Stimulated activated memory B cell treated with anti-CD40 and anti-IgM and Interleukin-4, amounts not matched to agents 10 μg/mL and 1 μg/mL and 100 μg/mL, for 72 hours (primary cell): ENCODE measurements around the gene MAPKAPK3.
A peak's percentile ranks its signal among the peaks of the same experiment; 100 is the strongest.

Source experiments
- ATAC-seq: fragments of 150-1000 bp; cut with Tn5 transposase; 2 replicates; pipeline ENCODE4 v1.10.0; 2021
- H3K27ac Mint-ChIP-seq: one replicate; pipeline ENCODE4 v1.8.0; 2022; ENCODE audit warnings: mild to moderate bottlenecking, mixed read lengths
- H3K27me3 Mint-ChIP-seq: one replicate; pipeline ENCODE4 v1.8.0; 2022; ENCODE audit warnings: mixed read lengths
- H3K36me3 Mint-ChIP-seq: one replicate; pipeline ENCODE4 v1.8.0; 2022; ENCODE audit warnings: mixed read lengths
- H3K4me1 Mint-ChIP-seq: one replicate; pipeline ENCODE4 v1.8.0; 2022; ENCODE audit warnings: mixed read lengths
- H3K4me3 Mint-ChIP-seq: one replicate; pipeline ENCODE4 v1.8.0; 2022; ENCODE audit warnings: mild to moderate bottlenecking, moderate library complexity, mixed read lengths
- H3K9me3 Mint-ChIP-seq: one replicate; pipeline ENCODE4 v1.8.0; 2022; ENCODE audit warnings: mixed read lengths

The MAPKAPK3 gene

GRCh38 chr3:50610992-50611463, 5.9 kb upstream of the MAPKAPK3 start:
- H3K4me3 Mint-ChIP-seq = peak overlapping the region; percentile 79
- peak overlapping the region; percentile 87 for H3K27ac Mint-ChIP-seq
- ATAC-seq = no peak
- H3K9me3 Mint-ChIP-seq = no peaks in the 10 kb centered on the region
- H3K36me3 Mint-ChIP-seq = peaks cover 50% of the 10 kb centered on the region
- H3K27me3 Mint-ChIP-seq = no peaks in the 10 kb centered on the region
- peaks cover 61% of the 10 kb centered on the region for H3K4me1 Mint-ChIP-seq

GRCh38 chr3:50611464-50612233, 5.3 kb upstream of the MAPKAPK3 start, which contains the start of gene CISH:
Gene CISH (minus strand): TSS chr3:50611774. CDS start chr3:50611650, 124 bp downstream.
- H3K27ac Mint-ChIP-seq = peak within 1 kb of the TSS; percentile 87
- peak within 1 kb of the TSS; percentile 79 for H3K4me3 Mint-ChIP-seq
- no peaks in the 10 kb centered on the region for H3K9me3 Mint-ChIP-seq
- H3K27me3 Mint-ChIP-seq = no peaks in the 10 kb centered on the region
- peaks cover 63% of the 10 kb centered on the region for H3K4me1 Mint-ChIP-seq
- H3K36me3 Mint-ChIP-seq = peaks cover 45% of the 10 kb centered on the region
- peak; percentile 88 for ATAC-seq

GRCh38 chr3:50612234-50612882, 4.6 kb upstream of the MAPKAPK3 start:
- H3K36me3 Mint-ChIP-seq = peaks cover 38% of the 10 kb centered on the region
- peaks cover 64% of the 10 kb centered on the region for H3K4me1 Mint-ChIP-seq
- peak overlapping the region; percentile 87 for H3K27ac Mint-ChIP-seq

GRCh38 chr3:50612970-50613846, 3.7 kb upstream of the MAPKAPK3 start:
- Mint-ChIP-seq H3K27me3 (no peaks in the 10 kb centered on the region), H3K36me3 (peaks cover 30% of the 10 kb centered on the region), H3K4me1 (peaks cover 69% of the 10 kb centered on the region)

More at GRCh38 chr3:50612234-50612882, 4.6 kb upstream of the MAPKAPK3 start:
- Mint-ChIP-seq H3K27me3 (no peaks in the 10 kb centered on the region), H3K9me3 (no peaks in the 10 kb centered on the region), H3K4me3 (peak overlapping the region; percentile 79)
- ATAC-seq = no peak

GRCh38 chr3:50615190-50615589, 1.8 kb upstream of the MAPKAPK3 start:
- no peaks in the 10 kb centered on the region for H3K9me3 Mint-ChIP-seq
- no peak for ATAC-seq
- H3K27me3 Mint-ChIP-seq = no peaks in the 10 kb centered on the region
- no peak overlapping the region for H3K27ac Mint-ChIP-seq
- no peak overlapping the region for H3K4me3 Mint-ChIP-seq
- H3K36me3 Mint-ChIP-seq = peaks cover 12% of the 10 kb centered on the region
- peaks cover 70% of the 10 kb centered on the region for H3K4me1 Mint-ChIP-seq

More at GRCh38 chr3:50612970-50613846, 3.7 kb upstream of the MAPKAPK3 start:
- no peak for ATAC-seq
- Mint-ChIP-seq H3K9me3 (no peaks in the 10 kb centered on the region), H3K27ac (peak overlapping the region; percentile 87), H3K4me3 (peak overlapping the region; percentile 79)

GRCh38 chr3:50616003-50616769, 765 bp upstream of the MAPKAPK3 start:
- H3K9me3 Mint-ChIP-seq = no peaks in the 10 kb centered on the region
- peak; percentile 44 for ATAC-seq
- H3K4me1 Mint-ChIP-seq = peaks cover 68% of the 10 kb centered on the region
- H3K36me3 Mint-ChIP-seq = peaks cover 11% of the 10 kb centered on the region
- H3K27me3 Mint-ChIP-seq = no peaks in the 10 kb centered on the region
- peak overlapping the region; percentile 80 for H3K4me3 Mint-ChIP-seq
- peak overlapping the region; percentile 76 for H3K27ac Mint-ChIP-seq

- H3K4me3 Mint-ChIP-seq = peak overlapping the region; percentile 80
- H3K27ac Mint-ChIP-seq = peak overlapping the region; percentile 76
- H3K36me3 Mint-ChIP-seq = peaks cover 11% of the 10 kb centered on the region
- ATAC-seq = peak; percentile 88
- no peaks in the 10 kb centered on the region for H3K9me3 Mint-ChIP-seq
- H3K27me3 Mint-ChIP-seq = no peaks in the 10 kb centered on the region
- H3K4me1 Mint-ChIP-seq = peaks cover 67% of the 10 kb centered on the region
Measured at GRCh38 chr3:50616770-50617095, 218 bp upstream of the MAPKAPK3 start.

- no peak for ATAC-seq
- Mint-ChIP-seq H3K36me3 (peaks cover 11% of the 10 kb centered on the region), H3K9me3 (no peaks in the 10 kb centered on the region), H3K27me3 (no peaks in the 10 kb centered on the region), H3K4me3 (peak overlapping the region; percentile 80), H3K4me1 (peaks cover 64% of the 10 kb centered on the region), H3K27ac (peak overlapping the region; percentile 76)
Measured at GRCh38 chr3:50617911-50618481, 1.0 kb downstream of the MAPKAPK3 start.

- no peak overlapping the region for H3K4me3 Mint-ChIP-seq
- H3K4me1 Mint-ChIP-seq = peaks cover 73% of the 10 kb centered on the region
- ATAC-seq = no peak
- H3K27me3 Mint-ChIP-seq = no peaks in the 10 kb centered on the region
- H3K9me3 Mint-ChIP-seq = no peaks in the 10 kb centered on the region
- H3K27ac Mint-ChIP-seq = peak overlapping the region; percentile 20
- peaks cover 18% of the 10 kb centered on the region for H3K36me3 Mint-ChIP-seq
Measured at GRCh38 chr3:50620420-50620819, 3.5 kb downstream of the MAPKAPK3 start.

- peaks cover 18% of the 10 kb centered on the region for H3K36me3 Mint-ChIP-seq
- H3K27ac Mint-ChIP-seq = peak overlapping the region; percentile 20
- H3K4me3 Mint-ChIP-seq = no peak overlapping the region
- peaks cover 74% of the 10 kb centered on the region for H3K4me1 Mint-ChIP-seq
- no peak for ATAC-seq
- H3K27me3 Mint-ChIP-seq = no peaks in the 10 kb centered on the region
- no peaks in the 10 kb centered on the region for H3K9me3 Mint-ChIP-seq
Measured at GRCh38 chr3:50620820-50621219, 3.9 kb downstream of the MAPKAPK3 start.

GRCh38 chr3:50622881-50623280, 5.9 kb downstream of the MAPKAPK3 start:
- no peaks in the 10 kb centered on the region for H3K9me3 Mint-ChIP-seq
- H3K27me3 Mint-ChIP-seq = no peaks in the 10 kb centered on the region
- H3K27ac Mint-ChIP-seq = peak overlapping the region; percentile 13
- ATAC-seq = no peak
- peaks cover 32% of the 10 kb centered on the region for H3K36me3 Mint-ChIP-seq
- H3K4me1 Mint-ChIP-seq = peaks cover 75% of the 10 kb centered on the region
- H3K4me3 Mint-ChIP-seq = no peak overlapping the region

GRCh38 chr3:50623840-50624474, 7.0 kb downstream of the MAPKAPK3 start:
- Mint-ChIP-seq H3K27ac (peak overlapping the region; percentile 57), H3K36me3 (peaks cover 32% of the 10 kb centered on the region), H3K4me1 (peaks cover 76% of the 10 kb centered on the region), H3K9me3 (no peaks in the 10 kb centered on the region), H3K27me3 (no peaks in the 10 kb centered on the region), H3K4me3 (peak overlapping the region; percentile 38)
- ATAC-seq = peak; percentile 87

- no peak overlapping the region for H3K4me3 Mint-ChIP-seq
- H3K36me3 Mint-ChIP-seq = peaks cover 32% of the 10 kb centered on the region
- peak overlapping the region; percentile 57 for H3K27ac Mint-ChIP-seq
Measured at GRCh38 chr3:50624634-50625033, 7.7 kb downstream of the MAPKAPK3 start.

More at GRCh38 chr3:50624634-50625033, 7.7 kb downstream of the MAPKAPK3 start:
- H3K27me3 Mint-ChIP-seq = no peaks in the 10 kb centered on the region
- peaks cover 76% of the 10 kb centered on the region for H3K4me1 Mint-ChIP-seq
- no peak for ATAC-seq
- no peaks in the 10 kb centered on the region for H3K9me3 Mint-ChIP-seq
